ENCODE data around the gene UBE2E3.
"Not testable (repeated sequence)": the region's sequence is repeated elsewhere in the genome, so short reads cannot be mapped to it uniquely, and the experiment has no call there.

The UBE2E3 gene

DNA sequence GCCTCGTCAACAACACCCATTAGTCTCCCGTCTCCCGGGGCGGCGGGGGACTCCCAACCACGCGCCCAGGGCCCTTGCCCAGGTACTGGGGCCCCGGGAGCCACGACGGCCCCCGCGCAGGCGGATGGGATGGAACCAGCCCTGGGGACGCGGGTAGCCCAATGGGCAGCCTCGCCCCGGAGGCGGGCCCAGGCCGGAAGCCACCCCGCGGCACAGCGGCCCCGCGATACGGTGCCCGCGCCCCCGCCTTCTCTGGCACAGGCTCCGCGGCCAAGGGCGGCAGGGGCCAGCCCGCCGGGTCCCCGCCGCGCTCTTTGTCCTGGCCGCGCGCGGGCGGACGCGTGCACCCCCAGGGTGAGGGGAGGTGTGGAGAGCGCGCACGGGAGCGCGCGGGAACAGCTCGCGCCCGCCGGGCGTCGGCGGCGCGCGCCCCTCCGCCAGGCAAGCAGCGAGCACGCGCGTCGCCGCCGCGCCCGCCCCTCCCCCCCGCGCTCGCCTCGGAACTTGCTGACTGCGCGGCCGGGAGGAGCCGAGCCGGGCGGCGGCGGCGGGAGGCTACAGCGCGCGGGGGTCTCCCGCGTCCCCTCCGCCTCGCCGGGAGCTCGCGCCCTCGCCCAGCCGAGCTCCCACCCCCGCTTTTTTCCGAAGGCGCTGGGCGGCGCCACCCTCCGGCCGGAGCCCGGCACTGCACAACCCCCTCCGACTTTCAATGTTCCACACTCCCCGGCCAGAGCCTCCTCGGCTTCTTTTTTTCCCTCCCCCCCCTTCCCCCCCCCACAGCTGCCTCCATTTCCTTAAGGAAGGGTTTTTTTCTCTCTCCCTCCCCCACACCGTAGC lies at the start of gene UBE2E3:
UBE2E3 (plus strand) TSS at position 500 of the 837 bp plus-strand sequence. CDS start 1,438 bp downstream, outside the sequence.
- DNase-seq = peak; percentile 91

DNA sequence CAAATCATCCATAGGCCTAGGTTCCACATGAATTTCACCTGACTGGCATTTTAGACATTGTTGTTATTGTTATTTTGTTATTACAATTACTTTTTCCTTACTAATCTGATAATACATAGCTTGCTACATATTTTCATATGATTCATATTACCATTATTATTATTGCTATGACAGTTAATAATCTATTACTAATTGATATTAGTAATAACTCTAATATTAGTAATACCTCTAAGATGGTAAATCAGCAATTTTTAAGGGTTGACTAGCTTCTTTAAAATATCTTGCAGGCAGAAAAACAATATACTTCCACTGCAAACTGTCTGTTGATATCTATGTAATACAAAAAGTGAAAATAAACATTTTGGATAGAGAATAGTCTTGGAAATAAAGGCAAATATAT lies 48.6 kb upstream of the UBE2E3 start:
- DNase-seq = no peak

- DNase-seq = no peak
Measured at GRCh38 chr2:180933332-180933731, 47.1 kb upstream of the UBE2E3 start.

- DNase-seq = no peak
Measured at GRCh38 chr2:180934911-180935310, 45.5 kb upstream of the UBE2E3 start.

DNA sequence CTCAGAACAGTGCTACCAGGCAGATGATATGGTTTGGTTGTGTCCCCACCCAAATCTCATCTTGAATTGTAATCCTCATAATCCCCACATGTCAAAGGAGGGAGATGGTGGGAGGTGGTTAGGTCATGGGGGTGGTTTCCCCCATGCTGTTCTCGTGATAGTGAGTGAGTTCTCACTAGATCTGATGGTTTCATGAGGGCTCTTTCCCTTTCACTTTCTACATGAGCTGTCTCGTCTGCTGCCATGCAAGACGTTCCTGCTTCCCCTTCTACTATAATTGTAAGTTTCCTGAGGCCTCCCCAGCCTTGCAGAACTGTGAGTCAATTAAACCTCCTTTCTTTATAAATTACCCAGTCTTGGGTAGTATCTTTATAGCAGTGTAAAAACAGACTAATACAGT lies 42.9 kb upstream of the UBE2E3 start:
- DNase-seq = not testable (repeated sequence)

- no peak for DNase-seq
Measured at GRCh38 chr2:180938451-180938850, 42.0 kb upstream of the UBE2E3 start.

- DNase-seq = no peak
Measured at GRCh38 chr2:180943275-180943674, 37.1 kb upstream of the UBE2E3 start.

DNA sequence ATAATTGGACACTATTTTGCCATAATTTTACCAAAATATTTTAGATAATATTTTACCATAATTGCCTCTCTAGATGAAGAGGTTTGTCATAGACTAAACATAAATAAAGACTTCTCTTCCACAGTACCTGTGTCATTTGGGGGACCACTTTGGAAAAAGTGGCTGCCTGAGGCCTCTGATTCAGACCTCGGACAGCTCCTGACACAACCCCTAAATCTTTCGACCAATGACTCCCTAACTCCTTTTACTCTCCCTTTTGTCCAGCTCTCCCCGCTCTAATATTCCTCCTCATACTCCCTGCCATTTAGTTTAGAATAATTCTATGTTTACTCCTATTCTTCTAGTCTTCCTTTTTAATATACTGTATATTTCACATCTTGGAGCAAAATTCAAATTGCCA lies 36.0 kb upstream of the UBE2E3 start:
- DNase-seq = no peak

DNA sequence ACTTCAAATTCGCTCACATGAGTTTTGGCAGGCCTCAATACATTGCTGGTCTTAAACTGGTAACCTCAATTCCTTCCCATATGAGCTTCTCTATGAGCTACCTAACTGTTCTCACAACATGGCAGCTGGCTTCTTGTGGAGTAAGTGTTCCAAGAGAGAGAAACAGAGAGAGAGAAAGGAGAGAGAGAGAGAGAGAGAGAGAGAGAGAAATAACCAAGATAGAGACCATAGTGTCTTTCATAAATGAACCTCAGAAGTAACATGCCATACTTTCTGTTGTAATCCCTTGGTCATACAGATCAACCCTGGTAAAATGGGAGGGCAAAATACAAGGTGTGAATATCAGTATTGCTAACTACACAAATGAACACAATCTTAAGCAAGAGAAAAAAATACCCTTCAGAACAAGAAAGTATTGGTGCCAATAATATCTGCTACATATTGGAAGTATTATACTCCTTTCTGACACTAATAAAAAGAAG lies 33.2 kb upstream of the UBE2E3 start:
- DNase-seq = no peak

DNA sequence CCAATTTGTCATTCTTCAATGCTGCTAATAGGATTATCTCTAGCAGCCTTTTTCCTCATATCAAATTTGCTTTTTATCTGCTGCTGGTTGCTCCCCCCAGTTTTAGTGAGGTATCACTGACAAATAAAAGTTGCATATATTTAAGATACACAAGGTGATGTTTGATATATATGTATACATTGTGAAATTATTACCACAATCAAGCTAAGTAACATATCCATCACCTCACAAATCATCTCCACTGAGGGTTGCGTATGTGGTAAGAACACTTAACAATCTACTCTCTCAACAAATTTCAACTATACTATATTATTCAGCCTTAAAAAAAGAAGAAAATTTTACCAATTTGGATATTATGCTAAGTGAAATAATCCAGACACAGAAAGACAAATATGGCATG lies 30.5 kb upstream of the UBE2E3 start:
- no peak for DNase-seq

DNA sequence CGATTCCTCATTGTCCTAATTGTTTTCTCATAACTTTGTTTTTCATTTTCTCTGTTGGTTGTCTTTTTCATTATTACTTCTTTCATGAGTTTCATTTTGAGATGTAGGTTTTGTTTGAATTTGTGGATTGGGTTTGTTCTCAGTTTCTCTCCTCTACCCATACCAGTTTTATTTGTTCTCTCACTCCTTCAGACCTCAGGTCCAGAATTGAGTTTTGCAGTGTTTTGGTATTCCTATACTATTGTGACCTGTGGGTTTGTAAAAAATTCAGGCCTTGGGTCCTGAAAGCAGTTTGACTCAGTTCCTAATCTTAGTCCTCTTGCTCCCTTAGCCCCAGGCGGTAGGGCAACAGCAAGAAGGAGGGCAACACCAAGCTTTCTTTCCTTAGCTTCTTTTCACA lies 28.3 kb upstream of the UBE2E3 start:
- no peak for DNase-seq

- no peak for DNase-seq
Measured at GRCh38 chr2:180952731-180953336, 27.6 kb upstream of the UBE2E3 start.

DNA sequence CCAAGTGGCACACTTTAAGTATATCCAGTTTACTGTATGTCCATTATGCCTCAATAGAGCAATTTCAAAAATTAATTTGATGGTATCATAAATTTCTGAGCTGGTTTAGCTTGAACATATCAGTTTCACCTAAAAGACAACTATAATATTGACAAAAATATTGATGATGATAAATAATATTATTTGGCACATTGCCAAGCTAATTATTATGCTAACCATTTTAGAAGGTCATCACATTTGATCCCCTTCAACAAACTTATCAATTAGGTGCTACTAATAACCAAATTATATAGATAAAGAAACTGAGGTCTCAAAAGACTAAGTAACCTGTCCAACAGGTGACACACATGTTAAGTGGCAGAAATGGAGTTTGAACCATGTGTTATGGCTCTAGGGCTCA lies 26.9 kb upstream of the UBE2E3 start:
- DNase-seq = no peak

GRCh38 chr2:180955101-180955500 lies 25.3 kb upstream of the UBE2E3 start:
- no peak for DNase-seq

- no peak for DNase-seq
Measured at GRCh38 chr2:180959787-180960186, 20.6 kb upstream of the UBE2E3 start.

DNA sequence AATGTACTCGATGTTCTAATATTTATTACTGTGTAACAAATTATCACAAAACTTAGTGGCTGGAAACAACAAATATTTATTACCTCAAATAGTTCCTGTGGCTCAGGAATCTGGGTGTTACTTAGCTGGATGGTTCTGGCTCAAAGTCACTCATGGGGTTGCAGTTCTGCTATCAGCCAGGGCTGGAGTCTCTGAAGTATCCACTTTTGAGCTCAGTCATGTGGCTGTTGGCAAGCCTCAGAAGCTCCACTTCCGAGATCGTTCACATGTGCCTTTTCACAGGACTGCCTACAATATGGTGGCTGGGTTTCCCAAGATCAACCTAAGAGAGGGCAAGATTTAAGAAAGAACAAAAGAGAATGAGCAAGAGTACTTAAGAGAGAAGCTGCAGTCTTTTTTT lies 19.4 kb upstream of the UBE2E3 start:
- no peak for DNase-seq

- no peak for DNase-seq
Measured at GRCh38 chr2:180962727-180963314, 17.6 kb upstream of the UBE2E3 start.

DNA sequence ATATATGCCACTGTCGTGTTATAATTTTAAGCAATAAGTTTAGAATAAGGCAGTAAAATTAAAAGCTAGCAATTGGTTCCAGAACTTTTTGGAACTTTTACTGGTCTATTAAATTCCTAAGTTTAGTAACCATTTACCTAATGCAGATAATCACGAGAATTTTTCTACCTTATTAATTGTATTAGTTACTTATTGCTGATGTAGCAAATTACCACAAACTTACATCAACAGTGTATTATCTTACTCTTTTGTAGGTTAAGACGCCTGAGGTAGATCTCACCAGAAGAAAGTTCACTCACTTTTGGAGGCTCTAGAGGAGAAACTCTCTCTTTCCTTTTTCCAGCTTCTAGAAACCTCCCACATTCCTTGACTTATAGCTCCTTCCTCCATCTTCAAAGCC lies 14.0 kb upstream of the UBE2E3 start:
- DNase-seq = no peak

GRCh38 chr2:180969124-180969523 lies 11.3 kb upstream of the UBE2E3 start:
- DNase-seq = no peak

GRCh38 chr2:180970016-180970415 lies 10.4 kb upstream of the UBE2E3 start:
- DNase-seq = no peak

- DNase-seq = no peak
Measured at GRCh38 chr2:180971811-180972210, 8.6 kb upstream of the UBE2E3 start.

GRCh38 chr2:180975585-180975984 lies 4.8 kb upstream of the UBE2E3 start:
- no peak for DNase-seq

GRCh38 chr2:180978903-180979748 lies 1.3 kb upstream of the UBE2E3 start:
- DNase-seq = no peak

Measured in activated CD8-positive, alpha-beta memory T cell treated with anti-CD3 and anti-CD28 coated beads for 24 hours (primary cell).